Panc1 (cell line): Measurements from ENCODE around the gene FBXW12. TPM values are rescaled to one million over a fixed set of nuclear protein-coding genes. Genes with fewer than 3 reads are reported as not detected.

Source experiments
- ATAC-seq: fragments of 200-7000 bp; cut with Tn5 transposase; 2 replicates; pipeline ENCODE4 v1.9.1; 2020; ENCODE audit warnings: mild to moderate bottlenecking, moderate library complexity
- BruUV-seq: library from RNA; stranded (reverse); fragments of 400-500 nt; replicated peaks from 2 replicates; lab custom pipeline; 2021; lab: Mats Ljungman, UMichigan
- CTCF ChIA-PET: fragments of 300-600 bp; sonication (Branson Sonifier 250); formaldehyde crosslinking; loops from one replicate; lab custom pipeline; 2022; ENCODE audit warnings: antibody characterized with exemption; lab: Charles Lee
- POLR2A ChIA-PET: fragments of 300-600 bp; sonication (Branson Sonifier 250); formaldehyde crosslinking; loops from one replicate; lab custom pipeline; 2022; ENCODE audit warnings: antibody characterized with exemption; lab: Charles Lee
- DNase-seq: peaks from one replicate; pipeline ENCODE4 v3.0.0-alpha.2; 2010; ENCODE audit warnings: low read depth, low spot score
- H3K27ac ChIP-seq: 2 replicates; pipeline ENCODE4 v1.5.1; 2011; ENCODE audit warnings: mild to moderate bottlenecking, low read length, inconsistent platforms
- H3K27me3 ChIP-seq: fragments of 200-500 bp; sonication (Bioruptor generic); 2 replicates; pipeline ENCODE4 v1.6.0; 2014; ENCODE audit warnings: low read length, inconsistent platforms; ENCODE audit not compliant: control insufficient read depth, insufficient read depth
- H3K36me3 ChIP-seq: fragments of 200-500 bp; sonication (Bioruptor generic); 2 replicates; pipeline ENCODE4 v1.5.1; 2014; ENCODE audit warnings: inconsistent platforms, mild to moderate bottlenecking, low read length, moderate library complexity; ENCODE audit not compliant: control insufficient read depth, insufficient read depth
- H3K4me1 ChIP-seq: 2 replicates; pipeline ENCODE4 v1.5.1; 2011; ENCODE audit warnings: inconsistent platforms, mild to moderate bottlenecking, low read length, moderate library complexity; ENCODE audit not compliant: control insufficient read depth, insufficient read depth
- H3K4me3 ChIP-seq, 2 experiments: 2 replicates each; pipeline ENCODE4 v1.5.1; 2011 to 2012; ENCODE audit warnings: low read depth in 2 of 2, low read length in 2 of 2, mild to moderate bottlenecking in 2 of 2, inconsistent platforms in 1 of 2, moderate library complexity in 1 of 2
- H3K9me3 ChIP-seq: fragments of 200-500 bp; sonication (Bioruptor generic); 2 replicates; pipeline ENCODE4 v1.5.1; 2014; ENCODE audit warnings: low read depth, mild to moderate bottlenecking, inconsistent platforms, low read length, moderate library complexity; ENCODE audit not compliant: control insufficient read depth, insufficient read depth
- CTCF ChIP-seq: fragments of 450-650 bp; IDR thresholded peaks from 2 replicates; pipeline ENCODE4 v1.5.1; 2017; ENCODE audit warnings: mild to moderate bottlenecking
- POLR2AphosphoS5 ChIP-seq: IDR thresholded peaks from 2 replicates; pipeline ENCODE4 v1.6.1; 2012; ENCODE audit warnings: mild to moderate bottlenecking, low read depth, low read length, moderate library complexity
- REST ChIP-seq, 2 experiments: IDR thresholded peaks; 2 replicates each; pipeline ENCODE4 v1.6.1; 2011 to 2012; ENCODE audit warnings: low read depth in 2 of 2, control low read depth in 1 of 2, low read length in 1 of 2, mild to moderate bottlenecking in 1 of 2, moderate library complexity in 1 of 2; ENCODE audit not compliant: insufficient read depth in 1 of 2
- SIN3A ChIP-seq: IDR thresholded peaks from 2 replicates; pipeline ENCODE4 v1.6.1; 2012; ENCODE audit warnings: low read depth, mild to moderate bottlenecking, low read length, moderate library complexity, borderline replicate concordance; ENCODE audit not compliant: insufficient read depth
- TCF7L2 ChIP-seq: IDR thresholded peaks from 2 replicates; pipeline ENCODE4 v1.6.1; 2011; ENCODE audit warnings: mild to moderate bottlenecking, low read depth, low read length, inconsistent platforms
- in situ Hi-C: cut with HindIII; loops from 2 replicates; pipeline ENCODE4 v1.10.0; 2016; ENCODE audit warnings: low sequenced_read_pairs, low pct_unique_long_range_greater_than_20kb
- intact Hi-C: fragments of 100-400 bp; cut with micrococcal nuclease; formaldehyde crosslinking; loops from one replicate; pipeline ENCODE4 v1.10.0; 2022; ENCODE audit not compliant: unreplicated experiment
- total RNA-seq: library from RNA; stranded (reverse); gene quantifications from one replicate; pipeline ENCODE4 v1.2.1, GENCODE V29; 2021; ENCODE audit not compliant: unreplicated experiment

The FBXW12 gene
- total RNA-seq, 1 experiment from 2014 or later = not detected

GRCh38 chr3:48352546-48352945, 19.5 kb upstream of the FBXW12 start:
- TF ChIP-seq TCF7L2 (no peak), CTCF (no peak), REST (IDR thresholded peaks at IDR 0.05; ENCODE audit: insufficient read depth in 1 of 2, low read depth in 2 of 2, low read length in 1 of 2) (no peak), SIN3A (no peak), POLR2AphosphoS5 (no peak)
- intact Hi-C loops (no loop called here), in situ Hi-C loops (no loop called here)
- H3K36me3 ChIP-seq = no peaks in the 10 kb centered on the region
- no peak for DNase-seq
- POLR2A ChIA-PET = no interaction called here
- no peak overlapping the region for H3K4me3 ChIP-seq
- H3K9me3 ChIP-seq = no peaks in the 10 kb centered on the region
- BruUV-seq = no TSS peak
- no peaks in the 10 kb centered on the region for H3K4me1 ChIP-seq
- ATAC-seq = no peak
- CTCF ChIA-PET = no interaction called here
- H3K27ac ChIP-seq = no peak overlapping the region
- no peaks in the 10 kb centered on the region; the same call in 1 of the 2 replicates for H3K27me3 ChIP-seq

- H3K27me3 ChIP-seq = no peaks in the 10 kb centered on the region; the same call in 1 of the 2 replicates
- in situ Hi-C loops = no loop called here
- no peak for ATAC-seq
- H3K4me3 ChIP-seq = no peak overlapping the region
- ChIA-PET CTCF (no interaction called here), POLR2A (no interaction called here)
- no peaks in the 10 kb centered on the region for H3K9me3 ChIP-seq
- no TSS peak for BruUV-seq
- intact Hi-C loops = no loop called here
- no peaks in the 10 kb centered on the region for H3K36me3 ChIP-seq
- no peak overlapping the region for H3K27ac ChIP-seq
- no peaks in the 10 kb centered on the region for H3K4me1 ChIP-seq
- DNase-seq = no peak
- TF ChIP-seq TCF7L2 (no peak), REST (IDR thresholded peaks at IDR 0.05; ENCODE audit: insufficient read depth in 1 of 2, low read depth in 2 of 2, low read length in 1 of 2) (no peak)
Measured at GRCh38 chr3:48353987-48354386, 18.0 kb upstream of the FBXW12 start.
